Calu3 (cell line): ENCODE data around the gene ISX. TPM values are rescaled to one million over a fixed set of nuclear protein-coding genes. Genes with fewer than 3 reads are reported as not detected.

Experiments used
- BruUV-seq: library from RNA; stranded (reverse); fragments of 400-500 nt; replicated peaks from 2 replicates; lab custom pipeline; 2021; lab: Mats Ljungman, UMichigan
- CTCF ChIA-PET: fragments of 300-600 bp; sonication (Branson Sonifier 250); formaldehyde crosslinking; loops from one replicate; lab custom pipeline; 2022; ENCODE audit warnings: antibody characterized with exemption; lab: Charles Lee
- DNase-seq: peaks from one replicate; pipeline ENCODE4 v3.0.0; 2022
- H3K27ac Mint-ChIP-seq: one replicate; pipeline ENCODE4 v1.8.0; 2022; ENCODE audit warnings: mixed read lengths; ENCODE audit not compliant: unreplicated experiment
- H3K27me3 Mint-ChIP-seq: one replicate; pipeline ENCODE4 v1.8.0; 2022; ENCODE audit warnings: mixed read lengths; ENCODE audit not compliant: unreplicated experiment
- H3K36me3 Mint-ChIP-seq: one replicate; pipeline ENCODE4 v1.8.0; 2022; ENCODE audit warnings: mild to moderate bottlenecking, moderate library complexity, mixed read lengths; ENCODE audit not compliant: insufficient read depth, unreplicated experiment
- H3K4me1 Mint-ChIP-seq: one replicate; pipeline ENCODE4 v1.8.0; 2022; ENCODE audit warnings: mild to moderate bottlenecking, low read depth, mixed read lengths; ENCODE audit not compliant: unreplicated experiment
- H3K4me3 Mint-ChIP-seq: one replicate; pipeline ENCODE4 v1.8.0; 2022; ENCODE audit warnings: mild to moderate bottlenecking, low read depth, moderate library complexity, mixed read lengths; ENCODE audit not compliant: unreplicated experiment
- H3K9me3 Mint-ChIP-seq: one replicate; pipeline ENCODE4 v1.8.0; 2022; ENCODE audit warnings: low read depth, mixed read lengths; ENCODE audit not compliant: unreplicated experiment
- intact Hi-C: fragments of 100-400 bp; cut with micrococcal nuclease; formaldehyde crosslinking; loops from one replicate; pipeline ENCODE4 v1.10.0; 2022; ENCODE audit not compliant: unreplicated experiment
- total RNA-seq: library from RNA; stranded (reverse); gene quantifications from 2 replicates; pipeline ENCODE4 v1.2.3, GENCODE V29; 2022
- TF ChIP-seq, protein P1 (sequence below): fragments of 200-600 bp; IDR thresholded peaks from one replicate; pipeline ENCODE4 v1.8.0; 2022; ENCODE audit warnings: antibody characterized with exemption; ENCODE audit not compliant: unreplicated experiment

ISX gene
- total RNA-seq, 1 experiment from 2014 or later, result not detected

DNA sequence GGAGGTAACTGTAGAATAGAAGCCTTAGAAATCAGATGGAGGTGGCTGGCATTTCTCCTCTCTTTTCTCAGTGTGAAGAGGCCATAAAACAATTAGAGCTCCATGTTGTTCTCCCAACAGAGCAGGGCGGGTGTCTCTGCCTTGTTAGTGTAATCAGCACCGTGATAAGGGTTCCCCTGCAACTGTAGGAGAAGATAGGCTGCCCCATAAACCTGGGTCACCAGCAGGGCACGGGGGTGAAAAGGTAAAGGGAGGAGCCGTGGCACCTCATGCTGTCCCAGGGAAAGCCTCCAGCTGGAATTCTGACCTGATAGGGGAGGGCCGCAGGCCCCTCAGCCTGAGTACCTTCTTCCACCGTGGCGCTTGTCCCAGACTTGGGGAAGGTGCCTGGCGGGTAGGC is 68.7 kb downstream of the ISX start:
- no peaks in the 10 kb centered on the region for H3K9me3 Mint-ChIP-seq
- BruUV-seq, result no TSS peak
- DNase-seq, result no peak
- no peaks in the 10 kb centered on the region for H3K36me3 Mint-ChIP-seq
- CTCF ChIA-PET, result interaction anchor here (0.7 to 1.1 kb wide), 2 partner anchors 16 to 46 kb away, joined by 4 to 5 read pairs; no protein-coding TSS in a partner anchor
- intact Hi-C loops, result no loop called here
- no peak overlapping the region for H3K27ac Mint-ChIP-seq
- H3K27me3 Mint-ChIP-seq, result peaks cover 72% of the 10 kb centered on the region
- TF ChIP-seq, protein P1, sequence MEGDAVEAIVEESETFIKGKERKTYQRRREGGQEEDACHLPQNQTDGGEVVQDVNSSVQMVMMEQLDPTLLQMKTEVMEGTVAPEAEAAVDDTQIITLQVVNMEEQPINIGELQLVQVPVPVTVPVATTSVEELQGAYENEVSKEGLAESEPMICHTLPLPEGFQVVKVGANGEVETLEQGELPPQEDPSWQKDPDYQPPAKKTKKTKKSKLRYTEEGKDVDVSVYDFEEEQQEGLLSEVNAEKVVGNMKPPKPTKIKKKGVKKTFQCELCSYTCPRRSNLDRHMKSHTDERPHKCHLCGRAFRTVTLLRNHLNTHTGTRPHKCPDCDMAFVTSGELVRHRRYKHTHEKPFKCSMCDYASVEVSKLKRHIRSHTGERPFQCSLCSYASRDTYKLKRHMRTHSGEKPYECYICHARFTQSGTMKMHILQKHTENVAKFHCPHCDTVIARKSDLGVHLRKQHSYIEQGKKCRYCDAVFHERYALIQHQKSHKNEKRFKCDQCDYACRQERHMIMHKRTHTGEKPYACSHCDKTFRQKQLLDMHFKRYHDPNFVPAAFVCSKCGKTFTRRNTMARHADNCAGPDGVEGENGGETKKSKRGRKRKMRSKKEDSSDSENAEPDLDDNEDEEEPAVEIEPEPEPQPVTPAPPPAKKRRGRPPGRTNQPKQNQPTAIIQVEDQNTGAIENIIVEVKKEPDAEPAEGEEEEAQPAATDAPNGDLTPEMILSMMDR, result no peak
- no peaks in the 10 kb centered on the region for H3K4me1 Mint-ChIP-seq
- no peak overlapping the region for H3K4me3 Mint-ChIP-seq

DNA sequence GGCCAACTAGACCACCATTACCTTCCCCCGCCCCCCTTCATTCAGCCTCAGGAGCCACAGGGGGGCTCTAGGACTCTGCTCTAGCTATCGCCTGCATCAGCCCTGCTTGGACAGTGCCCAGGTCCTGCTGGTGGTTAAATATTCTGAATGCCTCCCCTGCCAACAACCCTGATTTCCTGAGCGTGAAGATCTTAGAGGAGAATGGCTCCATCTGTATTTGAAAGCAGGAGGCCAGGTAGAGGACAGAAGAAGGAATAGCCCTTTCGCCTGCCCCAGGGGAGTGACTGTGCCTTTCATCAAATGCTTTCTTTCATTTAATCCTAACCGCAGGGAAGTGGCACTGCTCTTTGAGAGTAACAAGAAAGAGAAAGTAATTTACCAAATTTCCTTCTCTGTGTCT is 69.2 kb downstream of the ISX start:
- H3K36me3 Mint-ChIP-seq, result no peaks in the 10 kb centered on the region
- DNase-seq, result no peak
- intact Hi-C loops, result no loop called here
- H3K9me3 Mint-ChIP-seq, result no peaks in the 10 kb centered on the region
- H3K4me1 Mint-ChIP-seq, result no peaks in the 10 kb centered on the region
- no peak overlapping the region for H3K4me3 Mint-ChIP-seq
- no peak overlapping the region for H3K27ac Mint-ChIP-seq
- H3K27me3 Mint-ChIP-seq, result peaks cover 68% of the 10 kb centered on the region
- TF ChIP-seq, protein P1, result no peak
- BruUV-seq, result no TSS peak
- CTCF ChIA-PET, result interaction anchor here (1.1 kb wide), 1 partner anchor 16 kb away, joined by 5 read pairs; no protein-coding TSS in a partner anchor

Other genes with a start within 250 kb of the ISX start
- 37.5 and 42.7 TPM in 2 replicates for gene HMGXB4, start 191.3 kb downstream of the ISX start, total RNA-seq
- gene TOM1, start 233.7 kb downstream of the ISX start, total RNA-seq, result 49.1 and 50.0 TPM in 2 replicates